Ishikawa (cell line): ENCODE results near the gene PARD6G.

ENCODE experiments used
- CEBPB ChIP-seq: IDR thresholded peaks from 2 replicates; pipeline ENCODE4 v1.6.1; 2012
- CREB1 ChIP-seq: IDR thresholded peaks from 2 replicates; pipeline ENCODE4 v1.6.1; 2012; ENCODE audit warnings: low read depth
- EGR1 ChIP-seq: IDR thresholded peaks from 2 replicates; pipeline ENCODE4 v1.6.1; 2012
- EP300 ChIP-seq: IDR thresholded peaks from 2 replicates; pipeline ENCODE4 v1.6.1; 2012; ENCODE audit warnings: borderline replicate concordance
- FOXM1 ChIP-seq: IDR thresholded peaks from 2 replicates; pipeline ENCODE4 v1.6.1; 2012; ENCODE audit warnings: low read depth, borderline replicate concordance
- NFIC ChIP-seq: IDR thresholded peaks from 2 replicates; pipeline ENCODE4 v1.6.1; 2012
- RAD21 ChIP-seq: IDR thresholded peaks from 2 replicates; pipeline ENCODE4 v1.6.1; 2012; ENCODE audit warnings: low read depth
- TAF1 ChIP-seq: IDR thresholded peaks from 2 replicates; pipeline ENCODE4 v1.6.1; 2012; ENCODE audit warnings: low read depth, mild to moderate bottlenecking
- TCF12 ChIP-seq: IDR thresholded peaks from 2 replicates; pipeline ENCODE4 v1.6.1; 2012; ENCODE audit warnings: low read depth
- TEAD4 ChIP-seq: IDR thresholded peaks from 2 replicates; pipeline ENCODE4 v1.6.1; 2012
- YY1 ChIP-seq: IDR thresholded peaks from 2 replicates; pipeline ENCODE4 v1.6.1; 2012; ENCODE audit warnings: low read depth
- ZBTB7A ChIP-seq: IDR thresholded peaks from 2 replicates; pipeline ENCODE4 v1.6.1; 2012; ENCODE audit warnings: low read depth
- TF ChIP-seq, protein P1 (sequence below): IDR thresholded peaks from 2 replicates; pipeline ENCODE4 v1.6.1; 2012; ENCODE audit warnings: low read depth, mild to moderate bottlenecking
- TF ChIP-seq, protein P2 (sequence below): IDR thresholded peaks from 2 replicates; pipeline ENCODE4 v1.6.1; 2012
- TF ChIP-seq, protein P3 (sequence below): IDR thresholded peaks from 2 replicates; pipeline ENCODE4 v1.6.1; 2012

PARD6G gene

DNA sequence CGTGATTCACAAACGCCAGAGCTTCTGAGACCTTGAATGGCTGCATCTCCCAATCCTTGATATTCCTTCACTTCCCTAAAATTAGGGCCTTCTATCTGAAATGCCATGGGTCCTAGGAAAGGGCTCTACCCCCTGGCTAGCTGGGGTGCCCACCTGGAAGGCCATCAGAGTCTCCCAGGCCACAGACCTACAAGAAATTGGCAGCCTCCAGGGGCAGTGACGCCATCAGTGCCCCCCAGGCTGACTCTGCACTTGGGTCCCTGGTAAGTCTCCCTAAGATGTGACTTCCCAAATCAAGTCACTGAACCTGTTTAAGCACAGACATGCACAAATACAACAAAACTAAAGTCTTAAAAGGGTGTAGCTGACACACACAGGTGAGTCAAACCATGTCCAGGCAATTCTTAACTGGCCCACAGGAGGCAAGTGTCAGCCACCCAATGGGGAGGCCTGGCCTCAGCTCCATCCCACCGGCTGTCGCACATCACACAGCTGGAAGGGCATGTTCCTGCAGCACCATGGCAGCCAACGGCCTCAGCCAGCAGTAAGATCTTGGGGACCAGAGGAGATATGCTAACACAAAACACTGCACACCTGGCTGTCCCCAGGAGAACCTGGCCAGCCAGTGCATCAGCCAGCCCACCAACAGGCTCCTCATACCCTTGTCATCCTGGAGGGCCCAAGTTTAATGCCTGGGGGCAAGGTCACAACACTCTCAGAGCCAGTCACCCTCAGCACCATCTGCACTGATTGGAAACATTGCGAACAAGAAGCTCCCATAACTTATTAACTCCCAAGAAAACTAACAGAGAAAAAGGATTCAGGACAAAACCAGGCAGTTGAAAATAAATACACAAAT lies 5.2 kb downstream of the PARD6G start:
- TF ChIP-seq CREB1 (no peak), TEAD4 (no peak), RAD21 (no peak), YY1 (no peak), TAF1 (no peak), TCF12 (no peak), ZBTB7A (no peak), NFIC (no peak), EGR1 (no peak; the same call in 1 of the 2 replicates), CEBPB (no peak), FOXM1 (no peak), EP300 (no peak)
- TF ChIP-seq, protein P1, sequence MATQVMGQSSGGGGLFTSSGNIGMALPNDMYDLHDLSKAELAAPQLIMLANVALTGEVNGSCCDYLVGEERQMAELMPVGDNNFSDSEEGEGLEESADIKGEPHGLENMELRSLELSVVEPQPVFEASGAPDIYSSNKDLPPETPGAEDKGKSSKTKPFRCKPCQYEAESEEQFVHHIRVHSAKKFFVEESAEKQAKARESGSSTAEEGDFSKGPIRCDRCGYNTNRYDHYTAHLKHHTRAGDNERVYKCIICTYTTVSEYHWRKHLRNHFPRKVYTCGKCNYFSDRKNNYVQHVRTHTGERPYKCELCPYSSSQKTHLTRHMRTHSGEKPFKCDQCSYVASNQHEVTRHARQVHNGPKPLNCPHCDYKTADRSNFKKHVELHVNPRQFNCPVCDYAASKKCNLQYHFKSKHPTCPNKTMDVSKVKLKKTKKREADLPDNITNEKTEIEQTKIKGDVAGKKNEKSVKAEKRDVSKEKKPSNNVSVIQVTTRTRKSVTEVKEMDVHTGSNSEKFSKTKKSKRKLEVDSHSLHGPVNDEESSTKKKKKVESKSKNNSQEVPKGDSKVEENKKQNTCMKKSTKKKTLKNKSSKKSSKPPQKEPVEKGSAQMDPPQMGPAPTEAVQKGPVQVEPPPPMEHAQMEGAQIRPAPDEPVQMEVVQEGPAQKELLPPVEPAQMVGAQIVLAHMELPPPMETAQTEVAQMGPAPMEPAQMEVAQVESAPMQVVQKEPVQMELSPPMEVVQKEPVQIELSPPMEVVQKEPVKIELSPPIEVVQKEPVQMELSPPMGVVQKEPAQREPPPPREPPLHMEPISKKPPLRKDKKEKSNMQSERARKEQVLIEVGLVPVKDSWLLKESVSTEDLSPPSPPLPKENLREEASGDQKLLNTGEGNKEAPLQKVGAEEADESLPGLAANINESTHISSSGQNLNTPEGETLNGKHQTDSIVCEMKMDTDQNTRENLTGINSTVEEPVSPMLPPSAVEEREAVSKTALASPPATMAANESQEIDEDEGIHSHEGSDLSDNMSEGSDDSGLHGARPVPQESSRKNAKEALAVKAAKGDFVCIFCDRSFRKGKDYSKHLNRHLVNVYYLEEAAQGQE: no peak
- TF ChIP-seq, protein P2, sequence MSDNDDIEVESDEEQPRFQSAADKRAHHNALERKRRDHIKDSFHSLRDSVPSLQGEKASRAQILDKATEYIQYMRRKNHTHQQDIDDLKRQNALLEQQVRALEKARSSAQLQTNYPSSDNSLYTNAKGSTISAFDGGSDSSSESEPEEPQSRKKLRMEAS: no peak
- TF ChIP-seq, protein P3, sequence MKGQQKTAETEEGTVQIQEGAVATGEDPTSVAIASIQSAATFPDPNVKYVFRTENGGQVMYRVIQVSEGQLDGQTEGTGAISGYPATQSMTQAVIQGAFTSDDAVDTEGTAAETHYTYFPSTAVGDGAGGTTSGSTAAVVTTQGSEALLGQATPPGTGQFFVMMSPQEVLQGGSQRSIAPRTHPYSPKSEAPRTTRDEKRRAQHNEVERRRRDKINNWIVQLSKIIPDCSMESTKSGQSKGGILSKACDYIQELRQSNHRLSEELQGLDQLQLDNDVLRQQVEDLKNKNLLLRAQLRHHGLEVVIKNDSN: no peak

DNA sequence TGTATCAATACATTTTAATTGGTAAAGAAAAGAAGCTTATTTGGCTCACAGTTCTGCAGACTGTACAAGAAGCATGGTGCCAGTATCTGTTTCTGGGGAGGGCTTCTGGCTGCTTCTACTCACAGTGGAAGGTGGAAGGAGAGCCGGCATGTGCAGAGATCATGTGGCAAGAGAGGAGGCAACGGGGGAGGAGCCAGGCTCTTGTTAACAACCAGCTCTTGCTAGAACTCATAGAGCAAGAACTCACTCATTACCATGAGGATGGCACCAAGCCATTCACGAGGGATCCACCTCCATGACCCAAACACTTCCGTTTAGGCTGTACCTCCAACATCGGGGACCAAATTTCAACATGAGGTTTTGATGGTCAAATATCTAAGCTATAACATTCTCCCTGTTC lies 7.5 kb downstream of the PARD6G start:
- TF ChIP-seq, protein P3: 0 out of 2 replicates have a peak, but pooled peaks have one; percentile 38
- no peak for TF ChIP-seq TCF12

DNA sequence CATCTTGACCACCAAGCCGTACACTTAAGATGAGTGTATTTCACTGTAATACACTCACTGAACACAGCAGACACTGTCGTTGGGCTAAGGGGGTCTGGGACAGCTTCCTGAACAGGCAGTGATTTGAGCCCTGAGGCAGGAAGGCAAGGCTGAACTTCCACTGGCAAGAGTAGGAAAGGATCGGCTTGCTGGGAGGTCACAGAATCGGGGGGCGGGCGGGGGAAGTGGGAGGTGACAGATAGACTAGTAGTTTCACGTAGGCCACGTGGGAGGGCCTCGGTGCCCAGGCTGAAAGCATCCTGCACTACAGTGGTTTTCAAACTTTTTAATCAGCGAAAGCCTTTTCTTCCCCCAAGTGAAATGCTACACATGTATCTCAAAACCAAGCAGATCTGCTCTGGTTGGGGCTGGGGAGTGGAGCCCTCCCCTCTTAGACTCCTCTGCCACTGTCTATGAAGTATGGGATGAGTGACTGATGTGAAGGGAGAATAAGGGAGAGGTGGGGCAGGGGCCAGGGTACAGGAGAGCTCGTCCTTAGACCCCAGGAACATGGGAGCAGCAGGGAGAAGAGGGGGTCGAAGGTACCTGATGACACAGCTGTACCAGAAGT lies 8.6 kb downstream of the PARD6G start:
- TF ChIP-seq FOXM1 (no peak), ZBTB7A (no peak), TCF12 (no peak), YY1 (no peak), TEAD4 (no peak), TAF1 (no peak), EGR1 (no peak), RAD21 (no peak), CREB1 (no peak), CEBPB (no peak), NFIC (no peak), EP300 (no peak)
- TF ChIP-seq, protein P3: no peak
- TF ChIP-seq, protein P2: no peak
- TF ChIP-seq, protein P1: no peak

DNA sequence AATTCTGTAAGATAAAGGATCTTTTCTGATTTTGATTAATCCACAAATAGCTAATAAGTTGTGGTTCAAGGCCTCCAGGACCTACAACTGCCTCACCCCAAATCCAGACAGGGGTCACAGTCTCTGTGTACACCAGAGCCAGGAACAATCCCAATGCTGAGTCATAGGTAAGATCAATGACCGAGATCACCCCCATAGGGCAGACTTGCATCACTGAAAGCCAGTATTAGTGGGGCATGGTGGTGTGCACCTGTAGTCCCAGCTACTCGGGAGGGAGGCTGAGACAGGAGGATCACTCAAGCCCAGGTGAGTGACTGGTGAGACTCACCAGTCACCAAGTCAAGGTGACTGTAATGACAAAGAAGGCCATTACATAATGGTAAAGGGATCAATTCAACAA lies 12.9 kb downstream of the PARD6G start:
- no peak for TF ChIP-seq NFIC
- no peak for TF ChIP-seq FOXM1
- TF ChIP-seq, protein P1: no peak
- no peak for TF ChIP-seq ZBTB7A
- TF ChIP-seq EGR1: no peak
- no peak for TF ChIP-seq TAF1
- TF ChIP-seq RAD21: no peak
- no peak for TF ChIP-seq TCF12
- TF ChIP-seq, protein P3: no peak
- TF ChIP-seq, protein P2: no peak
- no peak for TF ChIP-seq CREB1
